Breast epithelium (tissue), 3 donors: ENCODE measurements around the gene KCNJ9.

ENCODE experiments used
- POLR2AphosphoS5 ChIP-seq, 3 donors: sonication (generic); formaldehyde crosslinking; IDR thresholded peaks; one replicate each; pipeline ENCODE4 v1.6.1; 2017; ENCODE audit warnings: antibody characterized with exemption in 3 of 3
- TF ChIP-seq, protein P1 (sequence below), 3 donors: fragments of 450-650 bp; IDR thresholded peaks; one replicate each; pipeline ENCODE4 v1.5.1; 2016 to 2017; ENCODE audit warnings: antibody characterized with exemption in 3 of 3, mild to moderate bottlenecking in 3 of 3, moderate library complexity in 3 of 3

DNA sequence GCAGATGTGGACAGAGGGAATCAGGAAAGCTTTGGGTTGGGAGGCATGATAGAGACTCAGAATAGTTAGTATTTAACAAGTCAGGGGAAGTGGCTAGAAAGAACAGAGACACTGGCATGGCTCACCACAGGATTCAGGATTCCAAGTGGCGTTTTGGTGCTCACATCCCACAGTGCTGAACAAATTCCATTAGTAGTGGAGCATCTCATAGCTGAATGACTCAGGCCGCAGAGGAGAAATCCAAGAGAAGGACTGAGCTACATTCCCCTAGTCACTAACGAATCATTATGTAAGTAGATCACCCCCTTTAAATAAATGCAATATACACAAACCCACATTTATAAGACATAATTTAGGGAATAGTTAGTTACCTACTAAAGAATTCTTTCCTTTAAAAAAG is 5.0 kb upstream of the KCNJ9 start:
- TF ChIP-seq, protein P1, sequence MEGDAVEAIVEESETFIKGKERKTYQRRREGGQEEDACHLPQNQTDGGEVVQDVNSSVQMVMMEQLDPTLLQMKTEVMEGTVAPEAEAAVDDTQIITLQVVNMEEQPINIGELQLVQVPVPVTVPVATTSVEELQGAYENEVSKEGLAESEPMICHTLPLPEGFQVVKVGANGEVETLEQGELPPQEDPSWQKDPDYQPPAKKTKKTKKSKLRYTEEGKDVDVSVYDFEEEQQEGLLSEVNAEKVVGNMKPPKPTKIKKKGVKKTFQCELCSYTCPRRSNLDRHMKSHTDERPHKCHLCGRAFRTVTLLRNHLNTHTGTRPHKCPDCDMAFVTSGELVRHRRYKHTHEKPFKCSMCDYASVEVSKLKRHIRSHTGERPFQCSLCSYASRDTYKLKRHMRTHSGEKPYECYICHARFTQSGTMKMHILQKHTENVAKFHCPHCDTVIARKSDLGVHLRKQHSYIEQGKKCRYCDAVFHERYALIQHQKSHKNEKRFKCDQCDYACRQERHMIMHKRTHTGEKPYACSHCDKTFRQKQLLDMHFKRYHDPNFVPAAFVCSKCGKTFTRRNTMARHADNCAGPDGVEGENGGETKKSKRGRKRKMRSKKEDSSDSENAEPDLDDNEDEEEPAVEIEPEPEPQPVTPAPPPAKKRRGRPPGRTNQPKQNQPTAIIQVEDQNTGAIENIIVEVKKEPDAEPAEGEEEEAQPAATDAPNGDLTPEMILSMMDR (IDR thresholded peaks at IDR 0.05) = no peak
- TF ChIP-seq POLR2AphosphoS5 (IDR thresholded peaks at IDR 0.05) = no peak
